K562 (cell line): Measurements from ENCODE around the gene CASD1. TPM values are rescaled to one million over a fixed set of nuclear protein-coding genes. Genes with fewer than 3 reads are reported as not detected.

Experiments
- ATAC-seq: fragments of 200-7000 bp; cut with Tn5 transposase; 3 replicates; pipeline ENCODE4 v1.9.1; 2020; ENCODE audit warnings: moderate library complexity
- BruUV-seq: library from RNA; stranded (reverse); fragments of 400-500 nt; replicated peaks from 2 replicates; lab custom pipeline; 2021; lab: Mats Ljungman, UMichigan
- CTCF ChIA-PET: fragments of 300-600 bp; formaldehyde crosslinking; extraction: SDS; loops from one replicate; lab custom pipeline; 2021; ENCODE audit warnings: low intra/inter-chr PET ratio; lab: Yijun Ruan, JAX
- POLR2A ChIA-PET: fragments of 300-600, 350-650 bp; sonication (Branson Sonifier 250); formaldehyde crosslinking; extraction: SDS; loops from one replicate; lab custom pipeline; 2021; ENCODE audit warnings: antibody characterized with exemption, inconsistent platforms; lab: Yijun Ruan, JAX
- DNase-seq, 4 experiments: peaks; one replicate each; pipeline versions ENCODE4 v3.0.0 to v3.0.0-alpha.2; 2011 to 2018; ENCODE audit warnings: low spot score in 3 of 4, mixed read lengths in 3 of 4; ENCODE audit errors: extremely low read depth in 1 of 4
- FAIRE-seq: peaks from 2 replicates; lab custom pipeline; 2011; peaks lifted over from hg19 to GRCh38; lab: Jason Lieb, UNC
- H2AFZ ChIP-seq: 2 replicates; pipeline ENCODE4 v1.6.0; 2011; ENCODE audit warnings: low read depth, low read length, control low read depth, inconsistent platforms
- H3K27ac ChIP-seq: fragments of 200-600 bp; 3 replicates; pipeline ENCODE4 v1.8.0; 2011; ENCODE audit warnings: low read depth, mild to moderate bottlenecking, control low read depth, inconsistent platforms, low read length, moderate library complexity, mixed read lengths; ENCODE audit errors: extremely low read depth
- H3K27me3 ChIP-seq, 2 experiments: fragments of 300-600 bp in 1 of 2; 2 replicates in 1 of 2; 3 replicates in 1 of 2; pipeline versions ENCODE4 v1.6.0 to v1.8.0; 2011; ENCODE audit warnings: inconsistent platforms in 2 of 2, low read length in 2 of 2, mild to moderate bottlenecking in 1 of 2, mixed read lengths in 1 of 2, moderate library complexity in 1 of 2; ENCODE audit not compliant: control insufficient read depth in 2 of 2, insufficient read depth in 2 of 2
- H3K36me3 ChIP-seq: fragments of 300-600 bp; 3 replicates; pipeline ENCODE4 v1.8.0; 2011; ENCODE audit warnings: mild to moderate bottlenecking, low read length, inconsistent platforms; ENCODE audit not compliant: control insufficient read depth, insufficient read depth
- H3K4me1 ChIP-seq, 2 experiments: fragments of 200-600 bp in 1 of 2; replicated peaks in 1 of 2; 2 replicates in 1 of 2; 3 replicates in 1 of 2; pipeline versions ENCODE4 v1.5.1 to v1.8.0; 2011; ENCODE audit warnings: inconsistent platforms in 2 of 2, low read length in 2 of 2, mild to moderate bottlenecking in 1 of 2, mixed read lengths in 1 of 2, moderate library complexity in 1 of 2; ENCODE audit not compliant: control insufficient read depth in 2 of 2, insufficient read depth in 2 of 2
- H3K4me2 ChIP-seq: 2 replicates; pipeline ENCODE4 v1.6.1; 2011; ENCODE audit warnings: low read length, control low read depth, inconsistent platforms, mixed read lengths; ENCODE audit not compliant: insufficient read depth
- H3K4me3 ChIP-seq: fragments of 200-600 bp; sonication (generic), shearing (Covaris generic); 2 replicates; pipeline ENCODE4 v1.5.1; 2016; ENCODE audit warnings: control low read depth, inconsistent platforms
- H3K79me2 ChIP-seq: fragments of 200-600 bp; 3 replicates; pipeline ENCODE4 v1.8.0; 2011; ENCODE audit warnings: low read length, inconsistent platforms; ENCODE audit not compliant: control insufficient read depth, insufficient read depth
- H3K9ac ChIP-seq, 2 experiments: 2 replicates each; pipeline versions ENCODE4 v1.6.0 to v1.6.1; 2011; ENCODE audit warnings: low read depth in 2 of 2, low read length in 2 of 2, control low read depth in 1 of 2, inconsistent platforms in 1 of 2, mild to moderate bottlenecking in 1 of 2, mixed read lengths in 1 of 2; ENCODE audit not compliant: insufficient read depth in 1 of 2
- H3K9me1 ChIP-seq: one replicate; pipeline ENCODE4 v1.6.0; 2011; ENCODE audit warnings: inconsistent platforms, mild to moderate bottlenecking, low read length, moderate library complexity; ENCODE audit not compliant: control insufficient read depth, insufficient read depth
- H3K9me3 ChIP-seq: replicated peaks from 2 replicates; pipeline ENCODE4 v1.5.1; 2011; ENCODE audit warnings: low read depth, low read length, inconsistent platforms; ENCODE audit not compliant: control insufficient read depth, insufficient read depth
- H4K20me1 ChIP-seq: replicated peaks from 2 replicates; pipeline ENCODE4 v1.6.1; 2011; ENCODE audit warnings: low read length, inconsistent platforms, mixed read lengths; ENCODE audit not compliant: control insufficient read depth, insufficient read depth
- BCL6 ChIP-seq: fragments of 250-450 bp; sonication (Bioruptor Pico); IDR thresholded peaks from 2 replicates; pipeline ENCODE4 v1.4.0; 2020
- BCOR ChIP-seq: fragments of 450-650 bp; IDR thresholded peaks from 2 replicates; pipeline ENCODE4 v1.6.1; 2016
- ESRRA ChIP-seq: fragments of 450-650 bp; IDR thresholded peaks from 2 replicates; pipeline ENCODE4 v1.6.1; 2014; ENCODE audit warnings: low read depth, mild to moderate bottlenecking, moderate library complexity, borderline replicate concordance
- GATAD2B ChIP-seq: fragments of 450-650 bp; IDR thresholded peaks from 2 replicates; pipeline ENCODE4 v1.6.1; 2017; ENCODE audit warnings: mild to moderate bottlenecking, borderline replicate concordance
- HCFC1 ChIP-seq: IDR thresholded peaks from 2 replicates; pipeline ENCODE4 v1.6.1; 2012; ENCODE audit warnings: low read depth, low read length, improper control_type of control experiment
- HSF4 ChIP-seq: fragments of 250-450 bp; sonication (Bioruptor Pico); IDR thresholded peaks from 2 replicates; pipeline ENCODE4 v2.1.2; 2022; ENCODE audit warnings: mild to moderate bottlenecking, moderate library complexity, borderline replicate concordance
- KAT7 ChIP-seq: sonication (generic); formaldehyde crosslinking; IDR thresholded peaks from 2 replicates; pipeline ENCODE4 v1.8.0; 2022; ENCODE audit warnings: missing genetic modification reagents, mild to moderate bottlenecking, borderline replicate concordance
- SMARCC2 ChIP-seq: fragments of 450-650 bp; IDR thresholded peaks from 2 replicates; pipeline ENCODE4 v1.6.1; 2017; ENCODE audit warnings: antibody characterized with exemption, moderate library complexity, mild to moderate bottlenecking, low read depth
- STAT5B ChIP-seq: fragments of 250-450 bp; sonication (Bioruptor Pico); IDR thresholded peaks from 2 replicates; pipeline ENCODE4 v1.8.0; 2021; ENCODE audit warnings: mild to moderate bottlenecking, inconsistent platforms
- ZNF431 ChIP-seq: sonication (generic); formaldehyde crosslinking; IDR thresholded peaks from 2 replicates; pipeline ENCODE4 v1.8.0; 2022; ENCODE audit warnings: mild to moderate bottlenecking, missing genetic modification reagents
- ZNF609 ChIP-seq: sonication (generic); formaldehyde crosslinking; IDR thresholded peaks from 2 replicates; pipeline ENCODE4 v1.8.1; 2023; ENCODE audit warnings: missing genetic modification reagents, mild to moderate bottlenecking, borderline replicate concordance
- ZNF79 ChIP-seq: fragments of 250-450 bp; sonication (Bioruptor Pico); IDR thresholded peaks from 2 replicates; pipeline ENCODE4 v1.4.0; 2020; ENCODE audit warnings: low read depth, mild to moderate bottlenecking, moderate library complexity
- WGBS: fragments of 100-300 bp; shearing (Covaris generic); methylation state at CpG from one replicate; pipeline ENCODE4 v1.1.6; 2016; ENCODE audit warnings: low coverage, mixed read lengths; ENCODE audit not compliant: insufficient coverage; ENCODE audit errors: missing lambda C conversion rate; 5-methylcytosine and 5-hydroxymethylcytosine counted together
- in situ Hi-C: fragments of 300-500 bp; cut with MboI; formaldehyde crosslinking; loops from 4 replicates; pipeline ENCODE4 v1.15.0; 2018; ENCODE audit warnings: inconsistent platforms, mixed read lengths
- intact Hi-C: fragments of 100-400 bp; cut with micrococcal nuclease; formaldehyde crosslinking; loops from 2 replicates; pipeline ENCODE4 v1.14.2; 2022
- polyA plus RNA-seq, 8 experiments: library from polyadenylated mRNA; depleted of rRNA in 4 of 8; stranded (reverse) in 5 of 8; unstranded in 3 of 8; fragments of >200 nt; fragmentation: Nextera tagmentation in 2 of 8; fragmentation: Illumina TruSeq in 1 of 8; extraction: Ambion mirVana in 2 of 8; extraction: Trizol in 1 of 8; gene quantifications; 2 replicates each; pipeline versions ENCODE4 v1.2.1 to v1.2.3, GENCODE V29; 2011 to 2014; ENCODE audit warnings: inconsistent platforms in 1 of 8, missing spikeins in 1 of 8
- total RNA-seq, 7 experiments: library from RNA; depleted of rRNA in 6 of 7; stranded (reverse); fragments of >200 nt in 6 of 7; fragmentation: Illumina TruSeq in 2 of 7; extraction: Trizol in 2 of 7; gene quantifications; 2 replicates each; pipeline versions ENCODE4 v1.2.1 to v1.2.3, GENCODE V29; 2011 to 2021; ENCODE audit warnings: low replicate concordance in 1 of 7

The CASD1 gene
- total and polyA plus RNA-seq, 9 of the 15 experiments (the other 6 are each of a cell fraction or from before 2014, with no cell fraction given) = 1.2 to 8.2 (median 4.8) TPM

GRCh38 chr7:94476251-94476840 lies 33.3 kb upstream of the CASD1 start:
- DNase-seq (no peak), FAIRE-seq (no peak)
- Histone ChIP-seq H3K79me2 (no peaks in the 10 kb centered on the region), H4K20me1 (no peaks in the 10 kb centered on the region), H3K36me3 (no peaks in the 10 kb centered on the region), H2AFZ (no peak overlapping the region), H3K4me1 (no peaks in the 10 kb centered on the region), H3K27me3 (no peaks in the 10 kb centered on the region), H3K9me3 (no peaks in the 10 kb centered on the region), H3K9ac (no peak overlapping the region), H3K4me3 (no peak overlapping the region), H3K27ac (no peak overlapping the region)
- 0% methylated on average over 5 of the region's 5 CpGs for WGBS
- POLR2A ChIA-PET = no interaction called here
- CTCF ChIA-PET = no interaction called here
- TF ChIP-seq ZNF609 (CRISPR knock-in tag) (no peak), ESRRA (no peak), HSF4 (no peak), GATAD2B (no peak), BCOR (no peak), SMARCC2 (no peak), STAT5B (no peak), BCL6 (no peak), ZNF431 (CRISPR knock-in tag) (no peak), KAT7 (no peak), ZNF79 (CRISPR knock-in tag) (no peak), HCFC1 (no peak)
- TF ChIP-seq, all 486 proteins: peak for 0
- ATAC-seq = no peak
- in situ Hi-C loops (no loop called here), intact Hi-C loops (no loop called here)
- no TSS peak for BruUV-seq
- H3K9me1 ChIP-seq = no peaks in the 10 kb centered on the region
- no peak overlapping the region for H3K4me2 ChIP-seq
